SK-N-MC (cell line): ENCODE measurements around the gene HERC4.

Experiments used
- EZH2 ChIP-seq: fragments of 200-600 bp; sonication (generic); IDR thresholded peaks from one replicate; pipeline ENCODE4 v1.6.1; 2017; ENCODE audit warnings: antibody characterized with exemption
- POLR2AphosphoS5 ChIP-seq: IDR thresholded peaks from 2 replicates; pipeline ENCODE4 v1.6.1; 2012; ENCODE audit warnings: mild to moderate bottlenecking, low read depth, low read length, borderline replicate concordance

- TF ChIP-seq POLR2AphosphoS5 (no peak), EZH2 (no peak)
Measured at GRCh38 chr10:68108051-68108450, 33.0 kb upstream of the HERC4 start.
